ENCODE data around the gene SPPL2B.
"Not testable (repeated sequence)": the region's sequence is repeated elsewhere in the genome, so short reads cannot be mapped to it uniquely, and the experiment has no call there.

Gene SPPL2B

DNA sequence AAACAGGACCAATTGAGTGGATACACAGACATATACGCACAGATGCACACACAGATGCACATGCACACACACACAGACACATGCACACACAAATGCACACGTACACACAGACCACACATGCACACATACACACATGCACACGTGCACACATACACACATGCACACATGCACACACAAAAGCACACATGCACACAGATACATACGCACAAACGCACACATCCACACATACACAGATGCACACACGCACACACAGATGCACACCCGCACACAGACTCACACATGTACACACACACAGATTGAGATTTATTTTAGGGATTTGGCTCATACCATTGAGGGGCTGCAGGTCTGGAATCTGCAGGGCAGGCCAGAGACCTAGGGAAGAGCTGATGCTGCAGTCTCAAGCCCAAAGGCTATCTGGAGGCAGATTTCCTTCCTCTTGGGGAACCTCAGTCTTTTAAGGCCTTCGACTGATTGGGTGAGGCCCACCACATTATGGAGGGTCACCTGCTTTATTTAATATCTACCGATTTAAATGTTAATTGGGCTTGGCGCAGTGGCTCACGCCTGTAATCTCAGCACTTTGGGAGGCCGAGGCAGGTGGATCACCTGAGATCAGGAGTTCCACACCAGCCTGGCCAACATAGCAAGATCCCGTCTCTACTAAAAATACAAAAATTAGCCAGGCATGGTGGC is 54.2 kb downstream of the SPPL2B start:
- FAIRE-seq = no peak

DNA sequence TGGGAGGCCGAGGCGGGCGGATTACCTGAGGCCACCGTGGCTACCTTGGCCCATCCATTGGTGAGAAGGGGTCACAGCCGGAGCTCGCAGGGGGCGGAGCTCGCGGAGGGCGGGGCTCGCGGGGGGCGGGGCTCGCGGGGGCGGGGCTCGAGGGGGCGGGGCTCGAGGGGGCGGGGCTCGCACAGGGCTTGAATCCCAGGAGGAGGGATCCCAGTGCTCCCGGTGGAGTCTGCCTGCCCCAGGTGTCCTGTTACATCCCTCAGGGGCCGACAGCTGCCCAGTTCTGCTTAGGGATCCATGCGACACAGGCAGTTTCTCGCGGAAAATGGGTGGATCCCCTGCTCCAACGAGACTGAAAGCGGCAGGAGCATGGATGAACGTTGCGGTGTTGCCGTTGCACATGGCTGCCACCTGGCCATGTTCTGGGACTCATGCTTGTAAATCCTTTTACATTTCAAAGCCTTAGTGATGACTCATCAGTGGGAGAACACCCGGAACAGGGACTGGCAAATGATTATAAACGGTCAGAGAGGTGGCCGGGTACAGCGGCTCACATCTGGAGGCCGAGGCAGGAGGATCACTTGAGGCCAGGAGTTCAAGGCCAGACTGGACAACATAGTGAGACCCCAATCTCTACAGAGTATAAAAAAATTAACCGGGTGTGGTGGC is 56.7 kb downstream of the SPPL2B start:
- no peak for FAIRE-seq

DNA sequence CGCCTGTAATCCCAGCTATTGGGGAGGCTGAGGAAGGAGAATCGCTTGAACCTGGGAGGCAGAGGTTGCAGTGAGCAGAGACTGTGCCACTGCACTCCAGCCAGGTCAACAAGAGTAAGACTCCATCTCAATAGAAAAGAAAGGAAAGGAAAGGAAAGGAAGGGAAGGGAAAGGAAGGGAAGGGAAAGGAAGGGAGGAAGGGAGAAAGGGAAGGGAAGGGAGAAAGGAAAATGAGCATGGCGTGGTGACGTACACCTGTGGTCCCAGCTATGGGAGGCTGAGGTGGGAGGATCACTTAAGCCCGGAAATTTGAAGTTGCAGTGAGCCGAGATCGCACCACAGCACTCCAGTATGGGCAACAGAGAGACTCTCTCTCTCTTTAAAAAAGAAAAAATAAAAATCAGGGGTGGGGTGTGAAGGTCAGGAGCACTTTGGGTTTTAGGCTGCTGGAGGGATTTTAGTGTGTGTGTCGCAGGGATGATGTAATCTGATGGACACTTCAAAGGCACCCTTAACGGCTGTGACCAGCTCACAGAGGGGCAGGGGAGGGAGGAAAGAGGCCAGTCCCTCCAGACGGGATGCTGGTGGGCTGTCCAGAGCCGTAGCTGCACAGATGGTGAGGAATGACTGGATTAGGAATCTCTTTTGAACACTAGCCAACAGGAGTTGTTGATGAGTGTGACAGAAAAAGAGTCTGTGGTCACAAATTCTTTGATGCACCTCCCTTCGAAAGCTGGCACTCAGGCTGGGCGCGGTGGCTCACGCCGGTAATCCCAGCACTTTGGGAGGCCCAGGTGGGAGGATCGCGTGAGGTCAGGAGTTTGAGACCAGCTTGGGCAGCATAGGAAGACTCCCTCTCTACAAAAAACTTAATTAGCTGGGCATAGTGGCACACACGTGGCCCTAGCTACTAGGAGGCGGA is 59.1 kb downstream of the SPPL2B start:
- FAIRE-seq = no peak

DNA sequence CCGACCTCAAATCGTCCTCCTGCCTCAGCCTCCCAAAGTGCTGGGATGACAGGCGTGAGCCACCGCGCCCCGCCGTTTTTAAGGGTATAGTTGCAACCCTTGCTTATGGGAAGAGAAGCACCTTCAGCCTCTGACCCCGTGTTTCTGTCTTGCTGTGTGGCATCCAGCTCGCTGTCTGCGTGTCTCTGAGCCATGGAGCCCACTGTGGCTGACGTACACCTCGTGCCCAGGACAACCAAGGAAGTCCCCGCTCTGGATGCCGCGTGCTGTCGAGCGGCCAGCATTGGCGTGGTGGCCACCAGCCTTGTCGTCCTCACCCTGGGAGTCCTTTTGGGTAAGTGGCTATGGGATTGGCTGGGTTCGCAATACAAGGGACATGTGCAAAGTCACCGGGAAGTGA is 61.1 kb downstream of the SPPL2B start:
- FAIRE-seq = no peak

DNA sequence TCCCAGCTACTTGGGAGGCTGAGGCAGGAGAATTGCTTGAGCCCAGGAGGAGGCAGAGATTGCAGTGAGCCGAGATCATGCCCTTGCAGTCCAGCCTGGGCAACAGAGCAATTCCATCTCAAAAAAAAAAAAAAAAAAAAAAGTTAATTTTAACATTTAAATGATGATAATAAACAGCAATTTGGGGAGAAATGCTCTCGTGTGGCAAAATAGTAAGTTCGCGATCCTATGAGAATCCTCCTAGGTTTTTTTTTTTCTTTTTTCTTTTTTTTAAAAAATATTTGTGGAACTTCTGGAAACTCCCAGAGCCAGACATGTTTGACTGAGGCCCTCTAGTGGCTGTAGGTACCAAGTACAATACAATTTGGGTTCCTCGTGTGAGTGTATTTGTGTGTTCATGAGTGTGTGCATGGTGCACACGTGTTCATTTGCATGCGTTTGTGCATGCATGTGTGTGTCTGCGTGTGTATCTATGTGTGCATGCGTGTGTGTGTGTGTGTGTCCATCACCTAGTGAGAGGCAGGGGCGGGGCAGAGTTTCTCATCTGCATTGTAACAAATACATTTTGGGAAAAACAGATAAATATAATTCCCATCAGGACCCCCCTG is 62.7 kb downstream of the SPPL2B start:
- peak; percentile 25 for FAIRE-seq

DNA sequence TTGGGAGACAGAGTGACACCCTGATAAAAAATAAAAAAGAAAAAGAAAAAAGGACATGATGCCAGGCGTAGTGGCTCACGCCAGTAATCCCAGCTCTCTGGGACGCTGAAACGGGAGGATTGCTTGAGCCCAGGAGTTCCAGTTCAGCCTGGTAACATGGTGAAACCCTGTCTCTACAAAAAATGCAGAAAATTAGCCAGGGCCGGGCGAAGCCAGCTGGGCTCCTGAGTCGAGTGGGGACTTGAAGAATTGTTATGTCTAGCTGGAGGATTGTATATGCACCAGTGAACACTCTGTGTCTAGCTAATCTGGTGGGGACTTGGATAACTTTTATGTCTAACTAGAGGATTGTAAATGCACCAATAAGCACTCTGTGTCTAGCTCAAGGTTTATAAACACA is 63.9 kb downstream of the SPPL2B start:
- FAIRE-seq = no peak

DNA sequence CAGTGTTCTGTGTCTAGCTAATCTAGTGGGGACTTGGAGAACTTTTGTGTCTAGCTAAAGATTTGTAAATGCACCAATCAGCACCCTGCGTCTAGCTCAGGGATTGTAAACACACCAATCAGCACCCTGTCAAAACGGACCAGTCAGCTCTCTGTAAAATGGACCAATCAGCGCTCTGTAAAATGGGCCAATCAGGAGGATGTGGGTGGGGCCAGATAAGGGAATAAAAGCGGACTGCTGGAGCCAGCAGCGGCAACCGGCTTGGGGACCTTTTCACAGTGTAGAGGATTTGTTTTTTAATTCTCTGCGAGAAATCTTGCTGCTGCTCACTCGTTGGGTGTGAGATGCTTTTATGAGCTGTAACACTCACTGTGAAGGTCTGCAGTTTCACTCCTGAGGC is 64.4 kb downstream of the SPPL2B start:
- FAIRE-seq = not testable (repeated sequence)

DNA sequence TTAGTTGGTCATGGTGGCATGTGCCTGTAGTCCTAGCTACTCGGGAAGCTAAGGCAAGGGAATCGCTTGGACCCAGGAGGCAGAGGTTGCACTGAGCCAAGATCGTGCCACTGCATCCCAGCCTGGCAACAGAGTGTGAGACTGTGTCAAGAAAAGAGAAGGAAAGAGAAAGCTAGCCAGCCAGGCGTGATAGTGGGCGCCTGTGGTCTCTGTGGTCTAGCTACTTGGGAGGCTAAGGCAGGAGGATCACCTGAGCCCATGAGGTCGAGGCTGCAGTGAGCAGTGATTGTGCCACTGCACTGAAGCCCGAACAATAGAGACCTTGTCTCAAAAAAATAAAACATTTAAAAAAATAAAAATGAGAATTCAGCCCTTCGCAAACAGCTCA is 65.6 kb downstream of the SPPL2B start:
- FAIRE-seq = no peak

DNA sequence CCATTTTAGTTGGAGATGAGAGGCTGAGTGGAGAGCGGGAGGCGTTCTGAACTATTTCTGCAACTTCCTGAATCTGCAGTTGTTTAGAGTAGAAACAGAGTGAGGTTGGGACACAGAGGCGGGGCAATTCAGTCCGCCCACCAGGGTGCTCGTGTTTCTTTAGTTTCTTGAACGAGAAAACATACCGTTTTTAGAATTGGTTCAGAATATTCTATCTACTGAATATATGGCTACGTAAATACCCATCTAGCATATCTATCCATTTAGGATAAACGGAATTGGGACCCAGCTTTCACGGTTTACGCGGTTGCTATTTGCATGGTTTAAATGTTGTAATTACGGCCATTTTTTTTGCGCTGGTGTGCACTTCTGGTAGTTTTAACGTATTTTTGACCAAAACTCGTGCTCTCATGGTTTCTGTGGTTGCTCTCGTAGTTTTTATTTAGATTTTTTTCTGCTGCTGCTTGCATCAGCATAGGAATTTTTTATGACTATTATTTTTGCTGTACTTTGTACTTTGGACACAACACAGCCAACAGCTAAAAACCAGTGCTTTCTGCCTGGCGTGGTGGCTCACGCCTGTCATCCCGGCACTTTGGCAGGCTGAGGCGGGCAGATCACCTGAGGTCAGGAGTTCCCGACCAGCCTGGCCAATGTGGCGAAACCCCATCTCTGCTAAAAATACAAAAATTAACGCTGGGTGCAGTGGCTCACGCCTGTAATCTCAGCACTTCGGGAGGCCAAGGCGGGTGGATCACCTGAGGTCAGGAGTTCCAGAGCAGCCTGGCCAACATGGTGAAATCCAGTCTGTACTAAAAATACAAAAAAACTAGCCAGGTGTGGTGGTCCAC is 66.2 kb downstream of the SPPL2B start:
- no peak for FAIRE-seq

DNA sequence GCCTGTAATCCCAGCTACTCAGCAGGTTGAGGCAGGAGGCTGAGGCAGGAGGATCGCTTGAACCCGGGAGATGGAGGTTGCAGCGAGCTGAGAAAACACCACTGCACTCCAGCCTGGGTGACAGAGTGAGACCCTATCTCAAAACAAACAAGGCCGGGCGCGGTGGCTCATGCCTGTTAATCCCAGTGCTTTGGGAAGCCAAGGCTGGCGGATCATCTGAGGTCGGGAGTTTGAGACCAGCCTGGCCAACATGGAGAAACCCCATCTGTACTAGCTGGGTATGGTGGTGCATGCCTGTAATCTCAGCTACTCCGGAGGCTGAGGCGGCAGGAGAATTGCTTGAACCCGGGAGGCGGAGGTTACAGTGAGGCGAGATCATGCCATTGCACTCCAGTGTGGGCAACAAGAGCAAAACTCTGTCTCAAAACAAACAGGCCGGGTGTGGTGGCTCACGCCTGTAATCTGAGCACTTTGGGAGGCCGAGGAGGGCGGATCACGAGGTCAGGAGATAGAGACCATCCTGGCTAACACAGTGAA is 66.9 kb downstream of the SPPL2B start:
- not testable (repeated sequence) for FAIRE-seq

DNA sequence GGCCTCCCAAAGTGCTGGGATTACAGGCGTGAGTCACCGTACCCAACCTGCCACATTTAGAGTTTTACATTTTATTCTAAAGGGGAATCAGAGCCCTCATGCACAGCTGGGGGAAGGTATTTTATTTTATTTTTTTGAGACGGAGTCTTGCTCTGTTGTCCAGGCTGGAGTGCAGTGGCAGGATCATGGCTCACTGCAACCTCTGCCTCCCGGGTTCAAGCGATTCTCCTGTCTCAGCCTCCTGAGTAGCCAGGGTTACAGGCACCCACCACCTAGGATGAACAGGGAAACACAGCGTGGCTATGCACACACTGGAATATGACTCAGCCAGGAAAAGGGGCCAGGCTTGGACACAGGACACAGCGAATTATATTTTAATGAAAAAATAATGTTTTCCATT is 68.7 kb downstream of the SPPL2B start:
- FAIRE-seq = not testable (repeated sequence)

DNA sequence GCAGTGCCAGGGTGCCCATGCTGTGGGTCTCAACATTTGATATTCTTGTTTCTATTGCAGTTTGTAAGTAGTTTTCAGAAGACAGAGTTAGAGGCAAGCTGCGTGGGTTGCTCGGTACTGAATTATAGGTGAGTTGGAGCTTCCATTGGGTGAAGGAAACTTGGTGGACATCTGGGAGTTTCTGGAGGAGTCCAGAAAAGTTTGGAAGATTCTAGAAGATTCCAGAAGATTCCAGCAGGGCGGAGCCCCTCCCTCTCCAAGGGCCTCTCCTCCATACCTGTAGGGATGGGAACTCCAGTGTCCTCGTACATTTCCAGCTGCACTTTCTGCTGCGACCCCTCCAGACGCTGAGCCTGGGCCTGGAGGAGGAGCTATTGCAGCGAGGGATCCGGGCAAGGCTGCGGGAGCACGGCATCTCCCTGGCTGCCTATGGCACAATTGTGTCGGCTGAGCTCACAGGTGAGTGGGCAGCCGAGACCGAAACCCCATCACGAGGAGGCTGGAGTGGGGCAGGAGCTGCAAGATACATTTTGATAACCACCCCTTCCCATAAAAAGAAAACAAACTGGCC is 70.3 kb downstream of the SPPL2B start:
- FAIRE-seq = no peak

DNA sequence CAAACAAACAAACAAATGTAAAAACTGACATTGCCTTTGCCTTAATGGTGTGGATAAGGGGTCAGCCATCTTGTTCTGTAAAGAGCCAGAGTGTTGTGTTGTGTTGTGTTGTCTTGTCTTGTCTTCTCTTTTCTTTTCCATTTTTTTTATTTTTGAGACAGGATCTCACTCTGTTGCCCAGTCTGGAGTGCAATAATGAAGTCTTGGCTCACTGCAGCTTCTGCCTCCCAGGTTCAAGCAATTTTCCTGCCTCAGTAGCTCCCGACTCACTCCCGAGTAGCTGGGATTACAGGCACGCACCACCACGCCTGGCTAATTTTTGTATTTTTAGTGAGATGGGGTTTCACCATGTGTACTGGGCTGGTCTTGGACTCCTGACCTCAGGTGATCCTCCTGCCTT is 71.1 kb downstream of the SPPL2B start:
- FAIRE-seq = no peak
